Heart right ventricle (tissue), 16 donors: Measurements from ENCODE around the gene GRM1. TPM values are rescaled to one million over a fixed set of nuclear protein-coding genes. Genes with fewer than 3 reads are reported as not detected.

Experiments
- ATAC-seq, 8 donors: fragments of 200-7000 bp; cut with Tn5 transposase; one replicate each; pipeline ENCODE4 v1.9.1; 2020; ENCODE audit warnings: mild to moderate bottlenecking in 8 of 8, moderate library complexity in 8 of 8, moderate number of reproducible peaks in 1 of 8
- DNase-seq, 2 donors: peaks; one replicate each; pipeline ENCODE4 v3.0.0-alpha.2; 2020
- H3K27ac ChIP-seq, 10 donors: fragments of 200-600 bp; sonication (generic) in 2 of 10; one replicate each; pipeline versions ENCODE4 v1.5.0 to v1.8.0; 2020 to 2022; ENCODE audit warnings: mild to moderate bottlenecking in 3 of 10
- H3K27me3 ChIP-seq, 7 donors: fragments of 200-600 bp; one replicate each; pipeline ENCODE4 v1.8.0; 2021 to 2022; ENCODE audit warnings: mild to moderate bottlenecking in 2 of 7
- H3K36me3 ChIP-seq, 9 donors: fragments of 200-600 bp; sonication (generic) in 1 of 9; one replicate each; pipeline versions ENCODE4 v1.5.0 to v1.8.0; 2020 to 2022; ENCODE audit warnings: mild to moderate bottlenecking in 2 of 9
- H3K4me1 ChIP-seq, 9 donors: fragments of 200-600 bp; sonication (generic) in 1 of 9; one replicate each; pipeline versions ENCODE4 v1.5.0 to v1.8.0; 2020 to 2022; ENCODE audit warnings: mild to moderate bottlenecking in 4 of 9
- H3K4me3 ChIP-seq, 10 donors: fragments of 200-600 bp; sonication (generic) in 2 of 10; one replicate each; pipeline versions ENCODE4 v1.5.0 to v1.8.0; 2020 to 2022; ENCODE audit warnings: mild to moderate bottlenecking in 7 of 10, moderate library complexity in 2 of 10
- H3K9me3 ChIP-seq, 11 donors: fragments of 200-600 bp in 10 of 11; sonication (generic) in 2 of 11; one replicate each; pipeline versions ENCODE4 v1.5.0 to v1.8.0; 2013 to 2022; ENCODE audit warnings: mild to moderate bottlenecking in 2 of 11, control low read depth in 1 of 11, moderate library complexity in 1 of 11
- CTCF ChIP-seq, 9 donors: fragments of 200-600 bp; sonication (generic) in 2 of 9; IDR thresholded peaks; one replicate each; pipeline versions ENCODE4 v1.5.0 to v1.8.0; 2021 to 2022; ENCODE audit warnings: antibody characterized with exemption in 9 of 9, mild to moderate bottlenecking in 5 of 9, moderate library complexity in 1 of 9
- WGBS, 2 donors: extraction: QIAGEN DNeasy Blood & Tissue Kit; methylation state at CpG; one replicate each; pipeline ENCODE4 v1.1.7; 2013; ENCODE audit warnings: inconsistent platforms in 1 of 2; 5-methylcytosine and 5-hydroxymethylcytosine counted together
- intact Hi-C, 10 donors: fragments of 100-400 bp; cut with DNase I; formaldehyde crosslinking; loops; one replicate each; pipeline versions ENCODE4 v1.11.1 to v1.14.2; 2022
- polyA plus RNA-seq, 2 donors: library from polyadenylated mRNA; stranded (reverse); fragments of 200-250 nt; gene quantifications; one replicate each; pipeline ENCODE4 v1.2.3, GENCODE V29; 2013
- total RNA-seq, 10 donors: library from RNA; stranded (reverse); fragmentation: NEBNext Ultra II Directional in 3 of 10; extraction: Animal tissue kit (Norgen Biotek cat#: 25700) in 3 of 10; gene quantifications; one replicate each; pipeline versions ENCODE4 v1.2.1 to v1.2.4, GENCODE V29; 2021 to 2023
- donor health status: Arrhythmogenic right ventricular cardiomyopathy.
- donor health status: ischemic (EF 13 %, LVEDD 7.1; RV severe dilation, severe dysfunction).
- donor health status: healthy with polysubstance abuse.
- donor health status: DM: no; HTN: yes; CAD: no.
- donor health status: DM: no; HTN: no; CAD: no.
- donor health status: ischemic (EF 25% LVEDD 6.9; RV normal size, moderate dysfunction).
- donor health status: ischemic (EF 25% LVEDD 5.7; RV mildly dilated, moderate dysfunction).
- donor health status: healthy.
- donor health status: DM: yes; HTN: yes; CAD: no.
- donor health status: Ischemic cardiomyopathy.
- donor health status: ischemic (EF 35%, LVEDD 5.7; RV mildly dilated, moderate dysfunction).
- donor health status: nonischemic (EF 11% LVEDD 7.7; RV severe dilation, severe dysfunction).
- donor health status: DM: yes; HTN: yes; CAD: no.
- donor health status: PGD.
- donor health status: ischemic (EF 29% LVEDD 5.4; RV normal size, mild dysfunction).
- donor health status: nonischemic (EF 23%, LVEDD 6.1; RV moderate dilation, normal function).

Gene GRM1
- total and polyA plus RNA-seq, 12 donors: 0.26 to 8.3 (median 4.6) TPM

- Histone ChIP-seq H3K36me3 (no peaks in the 10 kb centered on the region), H3K9me3 (no peaks in the 10 kb centered on the region), H3K27me3 (no peaks in the 10 kb centered on the region), H3K4me1 (no peaks in the 10 kb centered on the region), H3K27ac (no peak overlapping the region), H3K4me3 (no peak overlapping the region)
- DNase-seq (no peak), ATAC-seq (no peak)
- TF ChIP-seq CTCF (IDR thresholded peaks at IDR 0.05): no peak
- intact Hi-C loops: no loop called here
- 70 to 75% methylated on average over 6 of the region's 6 CpGs for WGBS, 2 donors
These were observed 394.6 kb downstream of the GRM1 start for GRCh38 chr6:146423452-146423851.

GRCh38 chr6:146426516-146426915 is 397.7 kb downstream of the GRM1 start:
- TF ChIP-seq CTCF (IDR thresholded peaks at IDR 0.05): no peak
- WGBS, 2 donors: 82 to 85% methylated on average over 7 of the region's 7 CpGs
- H3K27ac ChIP-seq: no peak overlapping the region
- intact Hi-C loops: no loop called here
- H3K4me1 ChIP-seq: no peaks in the 10 kb centered on the region
- no peaks in the 10 kb centered on the region for H3K9me3 ChIP-seq
- DNase-seq: no peak
- no peaks in the 10 kb centered on the region for H3K36me3 ChIP-seq
- no peak for ATAC-seq
- no peak overlapping the region for H3K4me3 ChIP-seq
- no peaks in the 10 kb centered on the region for H3K27me3 ChIP-seq

- H3K27ac ChIP-seq: no peak overlapping the region
- H3K9me3 ChIP-seq: no peaks in the 10 kb centered on the region
- 92 to 94% methylated on average over 4 of the region's 4 CpGs for WGBS, 2 donors
- H3K4me3 ChIP-seq: no peak overlapping the region
- intact Hi-C loops: no loop called here
- DNase-seq (no peak), ATAC-seq (no peak)
- no peak for TF ChIP-seq CTCF (IDR thresholded peaks at IDR 0.05)
- H3K36me3 ChIP-seq: no peaks in the 10 kb centered on the region
- H3K4me1 ChIP-seq: peaks cover 0 to 5% (median 0%) of the 10 kb centered on the region in 9 donors
- peaks cover 0 to 11% (median 3%) of the 10 kb centered on the region in 7 donors for H3K27me3 ChIP-seq
These were observed 401.0 kb downstream of the GRM1 start for GRCh38 chr6:146429831-146430230.

GRCh38 chr6:146433881-146434731 is 405.2 kb downstream of the GRM1 start:
- ATAC-seq: peak in 4 of 8 donors; percentile 14 to 52 (median 30)
- no peak for DNase-seq

More at GRCh38 chr6:146433881-146434731, 405.2 kb downstream of the GRM1 start:
- H3K27ac ChIP-seq: no peak overlapping the region
- WGBS, 2 donors: 17 to 26% methylated on average over 59 of the region's 59 CpGs
- peaks cover 0 to 32% (median 12%) of the 10 kb centered on the region in 7 donors for H3K27me3 ChIP-seq
- intact Hi-C loops: no loop called here
- H3K9me3 ChIP-seq: no peaks in the 10 kb centered on the region
- no peaks in the 10 kb centered on the region for H3K36me3 ChIP-seq
- peak overlapping the region in 9 of 10 donors; percentile 17 to 48 (median 39) for H3K4me3 ChIP-seq
- no peak for TF ChIP-seq CTCF (IDR thresholded peaks at IDR 0.05)
- peaks cover 0 to 6% (median 0%) of the 10 kb centered on the region in 9 donors for H3K4me1 ChIP-seq
